Activated CD4-positive, alpha-beta T cell treated with anti-CD3 and anti-CD28 coated beads, Interleukin-2, amount 50 U/mL, for 1 hour (primary cell): ENCODE measurements around the gene E2F4.

Experiments
- DNase-seq: peaks from one replicate; pipeline ENCODE4 v3.0.0-alpha.2; 2020

The E2F4 gene, protein sequence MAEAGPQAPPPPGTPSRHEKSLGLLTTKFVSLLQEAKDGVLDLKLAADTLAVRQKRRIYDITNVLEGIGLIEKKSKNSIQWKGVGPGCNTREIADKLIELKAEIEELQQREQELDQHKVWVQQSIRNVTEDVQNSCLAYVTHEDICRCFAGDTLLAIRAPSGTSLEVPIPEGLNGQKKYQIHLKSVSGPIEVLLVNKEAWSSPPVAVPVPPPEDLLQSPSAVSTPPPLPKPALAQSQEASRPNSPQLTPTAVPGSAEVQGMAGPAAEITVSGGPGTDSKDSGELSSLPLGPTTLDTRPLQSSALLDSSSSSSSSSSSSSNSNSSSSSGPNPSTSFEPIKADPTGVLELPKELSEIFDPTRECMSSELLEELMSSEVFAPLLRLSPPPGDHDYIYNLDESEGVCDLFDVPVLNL

DNA sequence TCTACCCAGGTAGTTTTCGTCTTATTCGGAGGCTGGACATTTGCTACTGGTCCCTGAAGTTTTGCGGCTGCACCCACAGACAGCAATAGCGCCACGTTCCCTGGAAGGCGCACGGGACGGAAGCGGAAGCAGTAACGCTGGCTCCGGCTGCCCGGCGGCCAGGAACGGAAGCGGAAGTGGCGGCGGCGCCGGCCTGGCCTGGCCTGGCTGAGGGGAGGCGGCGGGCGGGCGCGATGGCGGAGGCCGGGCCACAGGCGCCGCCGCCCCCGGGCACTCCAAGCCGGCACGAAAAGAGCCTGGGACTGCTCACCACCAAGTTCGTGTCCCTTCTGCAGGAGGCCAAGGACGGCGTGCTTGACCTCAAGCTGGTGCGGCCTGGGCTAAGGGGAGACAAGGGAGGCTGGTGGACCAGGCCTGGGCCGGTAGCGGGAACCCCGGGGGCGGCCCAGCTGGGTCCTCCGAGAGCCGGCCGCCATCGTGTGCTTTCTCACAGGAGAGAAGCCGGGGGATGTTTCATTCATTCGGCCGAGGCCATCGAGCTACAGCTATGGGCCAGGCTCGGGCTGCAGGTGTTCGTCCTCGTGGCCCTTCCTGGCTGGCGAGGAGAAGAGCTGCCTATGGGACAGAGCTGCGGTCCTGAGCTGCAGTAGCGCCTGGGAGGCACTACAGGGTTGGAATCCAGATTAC is at the start of gene E2F4:
Gene E2F4 (plus strand): TSS at position 161 of the 687 bp plus-strand sequence. CDS start 73 bp downstream, at position 234.
- peak; percentile 82 for DNase-seq

GRCh38 chr16:67142342-67142741 is 49.6 kb upstream of the E2F4 start:
- no peak for DNase-seq

DNA sequence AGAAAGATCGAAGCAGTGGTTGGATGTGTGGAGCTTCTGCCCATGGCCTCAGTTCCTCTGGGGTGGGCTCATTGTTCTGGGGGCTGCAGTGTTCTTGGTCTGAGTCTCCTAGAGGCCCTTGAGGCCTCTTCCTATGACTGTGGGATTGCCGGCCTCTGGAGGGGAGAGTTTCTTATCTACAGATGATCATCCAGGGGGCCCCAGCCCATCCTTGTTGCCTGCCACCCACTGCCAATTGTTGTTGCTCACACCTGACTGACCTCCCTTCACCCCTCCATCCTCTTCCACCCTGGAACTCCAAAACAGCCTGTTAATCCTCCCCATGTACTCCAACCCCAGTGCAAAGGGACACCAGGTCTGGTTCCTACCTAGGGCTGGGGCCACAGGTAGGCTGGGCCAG is 47.0 kb upstream of the E2F4 start:
- no peak for DNase-seq

- DNase-seq, result no peak
These were observed 46.2 kb upstream of the E2F4 start for GRCh38 chr16:67145746-67146145.

GRCh38 chr16:67146523-67147357 is 45.2 kb upstream of the E2F4 start:
- no peak for DNase-seq

GRCh38 chr16:67147437-67148140 is 44.4 kb upstream of the E2F4 start:
- DNase-seq, result no peak

DNA sequence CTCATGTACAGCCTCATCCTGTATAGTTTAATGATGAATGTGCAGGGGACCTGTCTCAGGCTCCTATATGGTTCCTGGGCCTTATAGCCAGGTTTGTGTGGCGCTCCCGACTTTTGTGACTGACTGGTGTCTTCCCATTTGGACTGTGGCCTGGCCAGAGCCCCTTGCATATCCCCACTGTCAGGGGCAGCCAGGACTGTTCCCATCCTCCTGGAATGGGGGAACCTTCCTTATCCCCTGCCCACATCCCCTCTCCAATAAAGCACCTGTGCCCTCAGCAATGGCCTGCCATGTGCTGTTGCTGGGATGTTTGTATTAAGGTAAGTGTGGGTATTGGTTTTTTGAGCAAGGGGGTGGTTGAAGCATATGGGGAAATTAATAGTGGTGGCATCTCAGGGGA is 43.7 kb upstream of the E2F4 start:
- no peak for DNase-seq

DNA sequence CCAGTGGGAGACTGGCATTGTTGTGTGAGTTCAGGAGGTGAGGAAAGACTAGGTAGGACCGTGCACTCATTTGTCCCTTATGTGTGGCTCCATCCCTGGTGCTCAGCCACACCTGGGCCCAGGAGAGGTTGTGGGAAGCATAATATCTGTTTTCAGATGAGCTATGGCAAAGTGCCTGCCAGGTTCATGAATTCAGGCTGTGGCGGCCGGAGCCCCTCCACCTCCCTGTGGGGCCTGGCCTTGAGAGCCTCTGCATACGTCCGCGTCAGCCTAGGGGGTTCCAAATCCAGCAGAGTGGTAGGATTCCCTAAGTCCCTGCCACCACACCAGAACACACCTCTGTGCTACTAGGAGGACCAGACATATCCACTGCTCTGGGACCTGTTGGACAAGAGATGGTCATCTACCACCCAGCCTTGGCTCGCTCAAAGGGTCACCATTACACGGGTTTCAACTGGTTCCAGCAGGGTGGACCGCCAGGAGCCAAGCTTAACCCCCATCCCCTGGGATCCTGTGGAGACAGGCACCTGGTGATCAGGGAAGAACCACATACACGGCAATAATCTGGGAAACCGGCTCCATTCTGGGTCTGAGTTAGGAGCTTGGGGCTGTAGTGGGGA is 43.2 kb upstream of the E2F4 start:
- DNase-seq, result no peak

- no peak for DNase-seq
These were observed 42.5 kb upstream of the E2F4 start for GRCh38 chr16:67149276-67150046.

DNA sequence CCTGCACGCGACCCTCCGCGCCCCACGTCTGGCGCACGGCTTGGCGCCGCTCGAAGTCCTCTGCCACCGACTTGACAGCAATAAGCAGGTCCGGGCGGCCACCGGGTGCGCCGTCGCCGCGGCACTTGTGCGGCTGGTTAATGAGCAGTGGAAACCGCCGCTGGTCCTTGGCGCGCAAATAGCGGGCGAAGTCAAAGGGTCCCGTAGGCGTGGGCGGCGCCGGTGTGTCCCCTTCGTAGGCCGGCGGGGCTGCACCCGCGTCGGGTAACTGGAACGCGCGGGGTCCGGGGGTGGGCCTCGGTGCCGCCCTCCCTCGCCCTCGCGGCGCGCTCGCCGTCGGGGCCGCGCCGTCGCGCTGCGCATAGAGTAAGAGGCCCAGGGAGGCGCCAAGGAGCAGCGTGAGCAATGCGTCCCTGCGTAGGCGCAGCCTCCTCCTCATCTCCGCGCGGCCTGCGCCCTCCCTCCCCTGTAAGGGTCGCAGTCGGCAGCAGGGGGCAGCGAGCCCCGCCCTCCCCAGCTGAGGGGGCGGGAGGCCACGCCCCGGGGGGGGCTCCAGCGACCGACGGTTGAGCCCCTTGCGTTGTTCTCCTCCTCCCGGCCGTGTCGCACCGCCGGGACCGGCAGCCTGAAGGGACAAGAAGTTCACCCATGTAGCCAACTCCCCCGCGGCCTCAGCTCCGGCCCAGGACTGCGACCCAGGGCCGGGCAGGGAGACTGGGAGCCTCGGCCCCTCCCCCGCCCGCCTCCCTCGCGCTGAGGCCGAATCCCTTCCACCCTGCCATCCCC is 41.7 kb upstream of the E2F4 start:
- DNase-seq, result no peak

DNA sequence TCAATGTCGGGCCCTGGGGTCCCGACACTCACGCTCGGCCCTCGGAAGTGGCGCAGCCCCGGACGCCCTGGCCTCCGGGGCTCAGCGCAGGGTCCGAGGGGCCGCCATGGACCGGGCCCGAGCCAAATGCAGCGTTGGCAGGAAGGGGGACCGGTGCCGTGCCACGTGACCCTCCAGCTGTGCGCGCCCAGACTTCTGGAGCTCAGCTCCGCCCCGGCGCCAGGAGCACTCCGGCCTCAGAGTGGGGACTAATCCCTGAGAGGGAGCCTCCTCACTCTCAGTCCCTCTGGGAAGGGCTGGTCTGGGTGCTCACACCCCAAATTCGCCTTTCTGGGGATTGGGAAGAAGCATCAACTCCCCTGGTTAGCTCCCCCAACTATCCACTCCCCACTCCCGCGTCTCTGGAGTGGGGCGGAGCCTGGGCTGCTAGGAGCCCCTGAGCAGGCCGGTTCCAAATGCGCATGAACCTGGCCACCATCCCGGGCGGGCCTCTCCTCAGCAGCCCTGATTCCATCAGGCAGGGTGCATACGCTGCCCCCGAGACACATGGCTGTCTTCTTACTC is 41.0 kb upstream of the E2F4 start, which contains the start of gene B3GNT9:
Gene B3GNT9 (minus strand): TSS at position 166 of the 564 bp plus-strand sequence. CDS start 513 bp downstream, outside the sequence.
- no peak for DNase-seq

- no peak for DNase-seq
These were observed 40.4 kb upstream of the E2F4 start for GRCh38 chr16:67151431-67152097.

DNA sequence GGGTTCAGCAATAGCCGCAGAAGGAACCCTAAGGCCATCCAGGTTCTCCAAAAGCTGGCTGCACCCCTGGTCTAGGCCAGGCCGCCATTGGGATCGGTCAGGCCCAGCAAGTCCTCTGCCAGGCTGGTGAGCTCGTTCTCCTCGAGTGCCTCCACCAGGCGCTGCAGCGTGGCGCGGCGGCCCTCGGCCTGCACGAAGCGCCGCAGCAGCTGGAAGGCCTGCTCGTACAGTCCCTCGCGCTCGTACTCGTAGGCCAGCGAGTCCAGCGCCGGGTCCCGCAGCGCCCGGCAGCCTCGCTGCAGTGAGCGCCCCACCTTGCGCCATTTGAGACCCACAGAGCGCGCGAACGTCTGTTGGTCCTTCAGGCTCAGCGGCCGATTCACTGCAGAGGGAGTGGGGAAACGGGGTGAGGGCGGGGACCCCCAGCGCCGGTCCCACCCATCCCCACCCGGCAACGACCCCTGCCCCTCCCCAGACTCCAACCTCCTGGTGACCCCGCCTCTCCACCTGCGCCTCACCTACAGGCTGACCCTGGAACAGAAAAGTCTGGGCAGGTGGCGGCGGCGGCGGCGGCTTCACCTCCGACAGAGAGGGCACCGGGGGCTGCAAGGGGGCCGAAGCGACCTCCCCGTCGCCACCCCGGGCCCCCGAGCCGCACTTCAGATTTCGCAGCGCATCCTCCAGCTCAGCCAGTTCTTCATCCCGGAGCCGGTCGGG is 37.2 kb upstream of the E2F4 start:
- DNase-seq, result no peak

DNA sequence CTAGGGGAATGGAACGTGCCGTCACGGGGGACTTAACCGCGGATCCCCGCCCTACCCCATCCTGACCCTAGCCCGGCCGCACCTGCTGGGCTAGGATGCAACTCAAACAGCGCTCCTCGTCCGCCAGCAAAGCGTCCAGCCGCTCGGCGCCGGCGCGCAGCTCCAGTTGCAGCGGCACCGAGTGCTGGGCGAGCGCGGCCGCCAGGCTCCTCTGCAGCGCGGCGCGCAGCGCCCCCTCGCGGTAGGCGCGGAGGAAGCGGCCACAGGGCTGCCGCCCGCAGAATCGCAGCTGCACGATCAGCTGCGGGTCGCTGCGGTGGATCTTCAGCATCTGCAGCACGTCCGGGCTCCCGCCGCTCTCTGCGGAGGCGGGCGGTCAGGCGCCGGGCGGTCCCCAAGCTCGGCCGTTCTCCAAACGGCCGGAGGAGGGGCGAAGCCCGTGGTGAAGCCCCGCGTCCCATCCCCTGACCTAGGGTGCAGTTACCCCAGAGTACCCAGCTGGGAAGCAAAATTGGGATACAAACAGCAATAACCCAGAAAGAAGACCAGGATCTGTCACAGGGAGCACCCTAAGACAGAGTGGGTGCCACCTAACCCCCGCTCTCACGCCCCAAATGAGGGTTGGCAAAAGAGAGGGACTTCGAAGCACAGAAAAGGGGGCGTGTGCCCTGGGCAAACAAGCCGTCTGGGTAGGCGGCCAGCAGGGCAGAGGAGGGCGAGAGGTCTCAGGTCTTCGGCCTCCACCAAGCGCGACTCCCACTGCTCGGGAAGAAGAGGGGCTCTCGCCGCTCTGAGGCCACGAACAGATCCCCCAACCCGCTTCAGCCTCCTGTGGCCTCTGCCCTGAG is 36.4 kb upstream of the E2F4 start:
- peak; percentile 77 for DNase-seq

DNA sequence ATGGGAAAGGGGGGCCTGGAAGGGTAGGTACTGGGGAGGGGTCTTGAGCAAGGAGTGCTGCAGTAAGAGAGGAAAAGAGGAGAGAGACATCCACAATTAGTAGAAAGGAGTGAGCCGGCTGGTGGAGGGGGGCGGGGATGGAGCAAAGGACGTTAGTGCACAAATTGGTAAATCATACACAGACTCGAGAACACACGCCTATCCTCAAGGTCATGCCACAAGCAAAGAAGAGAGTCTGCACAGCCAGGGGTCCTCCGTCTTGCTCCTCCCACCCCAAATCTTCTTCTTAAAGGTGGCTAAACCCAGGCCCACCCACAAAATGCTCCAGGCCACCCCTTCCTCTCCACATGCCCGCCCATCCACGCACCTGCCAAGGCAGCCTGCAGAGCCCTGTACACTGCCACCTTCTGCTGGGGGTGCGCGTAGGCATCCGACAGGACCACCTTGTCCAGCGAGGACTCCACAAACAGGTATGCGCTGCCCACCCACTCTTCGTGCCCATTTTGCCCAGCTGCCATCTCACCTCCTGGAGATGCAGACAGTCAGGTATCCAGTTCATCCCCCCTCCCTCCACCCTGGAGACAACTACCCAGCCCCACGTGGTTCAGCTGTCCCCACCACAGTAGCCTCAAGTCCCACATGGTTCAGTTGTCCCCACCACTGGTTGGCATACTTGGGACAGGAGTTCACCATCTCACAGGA is 35.7 kb upstream of the E2F4 start:
- no peak for DNase-seq

DNA sequence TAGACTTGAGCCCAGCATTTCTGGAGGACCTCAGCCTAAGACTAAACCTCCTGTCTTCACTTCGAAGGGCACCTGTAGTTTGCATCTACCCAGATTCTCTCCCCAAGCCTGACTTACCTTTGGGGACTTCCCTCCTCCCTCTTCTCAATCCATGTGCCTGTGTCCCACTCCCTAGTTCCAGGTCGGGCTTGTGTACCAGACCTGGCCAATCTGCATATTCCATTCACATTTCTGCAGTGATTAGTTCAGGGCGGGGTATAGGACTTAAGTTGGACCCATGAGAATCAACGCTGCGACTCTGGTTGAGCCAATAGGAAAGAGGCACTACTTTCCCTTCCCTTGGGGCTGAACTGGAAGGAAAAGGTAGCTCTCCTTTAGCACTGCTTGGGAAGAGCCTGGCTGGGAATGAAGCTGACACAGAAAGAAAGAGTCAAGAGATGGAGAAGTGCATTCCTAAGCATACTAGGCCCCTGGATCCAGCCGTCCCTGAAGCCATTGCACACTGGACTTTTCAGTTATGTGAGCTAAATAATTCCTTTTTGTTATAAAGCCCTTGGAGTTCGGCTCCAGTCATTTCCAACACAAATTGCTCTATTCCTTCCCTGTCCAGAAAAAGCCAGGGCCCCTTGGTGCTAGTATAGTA is 34.7 kb upstream of the E2F4 start:
- DNase-seq, result no peak
